Activated B cell treated with CpG ODN at 0.5 μM for 24 hours (primary cell): ENCODE measurements around the gene CAMSAP3. TPM values are rescaled to one million over a fixed set of nuclear protein-coding genes. Genes with fewer than 3 reads are reported as not detected.

Experiments
- ATAC-seq: fragments of 200-7000 bp; cut with Tn5 transposase; one replicate; pipeline ENCODE4 v1.10.0; 2021; ENCODE audit warnings: low read depth, mild to moderate bottlenecking, moderate library complexity
- CTCF ChIA-PET: fragments of 350-600 bp; sonication (Branson Sonifier 250); formaldehyde crosslinking; loops from one replicate; lab custom pipeline; 2021; ENCODE audit warnings: antibody characterized with exemption; lab: Charles Lee
- POLR2A ChIA-PET: fragments of 350-600 bp; sonication (Branson Sonifier 250); formaldehyde crosslinking; loops from one replicate; lab custom pipeline; 2021; ENCODE audit warnings: antibody characterized with exemption; lab: Charles Lee
- DNase-seq: peaks from one replicate; pipeline ENCODE4 v3.0.0; 2022
- H3K27ac Mint-ChIP-seq: one replicate; pipeline ENCODE4 v1.8.0; 2020; ENCODE audit warnings: mixed read lengths
- H3K27me3 Mint-ChIP-seq: one replicate; pipeline ENCODE4 v1.8.0; 2021; ENCODE audit warnings: mixed read lengths
- H3K36me3 Mint-ChIP-seq: one replicate; pipeline ENCODE4 v1.8.0; 2021; ENCODE audit warnings: low read depth, mixed read lengths
- H3K4me1 Mint-ChIP-seq: one replicate; pipeline ENCODE4 v1.8.0; 2021; ENCODE audit warnings: mixed read lengths
- H3K4me3 Mint-ChIP-seq: one replicate; pipeline ENCODE4 v1.8.0; 2020; ENCODE audit warnings: mild to moderate bottlenecking, mixed read lengths
- H3K9me3 Mint-ChIP-seq: one replicate; pipeline ENCODE4 v1.8.0; 2020; ENCODE audit warnings: mixed read lengths
- intact Hi-C: fragments of 100-400 bp; cut with micrococcal nuclease; formaldehyde crosslinking; loops from one replicate; pipeline ENCODE4 v1.15.1; 2024
- total RNA-seq: library from RNA; stranded (reverse); gene quantifications from 2 replicates; pipeline ENCODE4 v1.2.3, GENCODE V29; 2022
- TF ChIP-seq, protein P1 (sequence below): fragments of 200-600 bp; IDR thresholded peaks from one replicate; pipeline ENCODE4 v1.8.0; 2022; ENCODE audit warnings: antibody characterized with exemption, mild to moderate bottlenecking

CAMSAP3 gene
- total RNA-seq, 1 donor from 2014 or later: 0.80 TPM

DNA sequence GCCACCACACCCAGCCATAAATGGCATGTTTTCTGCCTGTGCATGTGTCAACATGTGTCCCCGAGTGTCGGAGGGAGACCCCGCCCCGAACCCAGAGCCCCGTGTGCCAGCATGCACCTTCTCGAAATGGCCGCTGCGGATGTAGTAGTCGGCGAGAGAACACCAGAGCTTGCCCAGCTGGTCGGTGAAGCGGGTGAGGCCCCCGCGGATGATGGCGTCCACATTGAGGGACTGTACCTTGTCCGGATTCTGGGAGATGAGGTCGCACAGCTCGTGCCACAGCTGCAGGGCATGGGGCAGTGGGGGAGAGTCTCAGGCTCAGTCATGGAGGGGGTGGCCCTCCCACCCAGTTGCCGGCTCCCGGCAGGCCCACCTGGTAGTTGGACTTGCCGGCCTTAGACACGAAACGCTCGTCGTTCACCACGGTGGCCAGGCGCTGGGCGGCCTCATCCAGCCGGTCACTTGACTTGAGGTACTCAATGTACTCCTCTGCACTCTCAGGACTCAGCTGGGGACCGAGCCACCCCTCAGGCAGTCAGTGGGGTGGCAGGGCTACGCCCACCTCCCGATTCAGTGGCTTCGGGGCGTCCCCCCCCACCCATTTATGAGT lies 30.2 kb downstream of the CAMSAP3 start:
- no peak overlapping the region for H3K27ac Mint-ChIP-seq
- POLR2A ChIA-PET: interaction anchor here (1.4 kb wide), 1 partner anchor 12 kb away, joined by 3 read pairs; no protein-coding TSS in a partner anchor
- no peaks in the 10 kb centered on the region for H3K27me3 Mint-ChIP-seq
- CTCF ChIA-PET: no interaction called here
- no peaks in the 10 kb centered on the region for H3K9me3 Mint-ChIP-seq
- DNase-seq: no peak
- TF ChIP-seq, protein P1, sequence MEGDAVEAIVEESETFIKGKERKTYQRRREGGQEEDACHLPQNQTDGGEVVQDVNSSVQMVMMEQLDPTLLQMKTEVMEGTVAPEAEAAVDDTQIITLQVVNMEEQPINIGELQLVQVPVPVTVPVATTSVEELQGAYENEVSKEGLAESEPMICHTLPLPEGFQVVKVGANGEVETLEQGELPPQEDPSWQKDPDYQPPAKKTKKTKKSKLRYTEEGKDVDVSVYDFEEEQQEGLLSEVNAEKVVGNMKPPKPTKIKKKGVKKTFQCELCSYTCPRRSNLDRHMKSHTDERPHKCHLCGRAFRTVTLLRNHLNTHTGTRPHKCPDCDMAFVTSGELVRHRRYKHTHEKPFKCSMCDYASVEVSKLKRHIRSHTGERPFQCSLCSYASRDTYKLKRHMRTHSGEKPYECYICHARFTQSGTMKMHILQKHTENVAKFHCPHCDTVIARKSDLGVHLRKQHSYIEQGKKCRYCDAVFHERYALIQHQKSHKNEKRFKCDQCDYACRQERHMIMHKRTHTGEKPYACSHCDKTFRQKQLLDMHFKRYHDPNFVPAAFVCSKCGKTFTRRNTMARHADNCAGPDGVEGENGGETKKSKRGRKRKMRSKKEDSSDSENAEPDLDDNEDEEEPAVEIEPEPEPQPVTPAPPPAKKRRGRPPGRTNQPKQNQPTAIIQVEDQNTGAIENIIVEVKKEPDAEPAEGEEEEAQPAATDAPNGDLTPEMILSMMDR: no peak
- peaks cover 35% of the 10 kb centered on the region for H3K4me1 Mint-ChIP-seq
- intact Hi-C loops: no loop called here
- peaks cover 63% of the 10 kb centered on the region for H3K36me3 Mint-ChIP-seq
- ATAC-seq: no peak
- H3K4me3 Mint-ChIP-seq: no peak overlapping the region

DNA sequence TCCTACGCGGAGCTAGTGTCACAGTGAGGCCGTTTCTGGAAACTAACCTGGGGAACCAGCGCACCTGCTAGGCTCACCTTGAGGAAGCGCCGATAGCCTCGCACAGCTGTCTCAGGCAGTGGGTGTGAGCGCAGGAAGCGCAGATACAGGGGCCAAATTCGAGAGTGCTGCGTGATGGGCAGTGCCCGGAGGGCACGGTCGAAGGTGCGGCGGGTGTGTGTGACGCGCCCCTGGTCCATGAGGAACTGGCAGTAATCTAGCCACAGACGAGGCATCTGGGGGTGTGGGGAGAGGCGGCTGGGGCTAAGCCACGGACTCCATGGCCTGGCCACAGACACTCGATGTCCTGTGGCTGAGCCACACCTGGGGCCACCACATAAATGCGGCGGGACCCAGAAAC lies 31.5 kb downstream of the CAMSAP3 start:
- Mint-ChIP-seq H3K27me3 (no peaks in the 10 kb centered on the region), H3K36me3 (peaks cover 51% of the 10 kb centered on the region), H3K9me3 (no peaks in the 10 kb centered on the region), H3K4me1 (peaks cover 37% of the 10 kb centered on the region), H3K27ac (no peak overlapping the region), H3K4me3 (no peak overlapping the region)
- CTCF ChIA-PET: no interaction called here
- TF ChIP-seq, protein P1: no peak
- intact Hi-C loops: no loop called here
- POLR2A ChIA-PET: interaction anchor here (1.2 to 1.4 kb wide), 2 partner anchors 11 to 293 kb away, joined by 3 to 4 read pairs; partner anchors contain the start of gene SNAPC2
- no peak for DNase-seq
- no peak for ATAC-seq

DNA sequence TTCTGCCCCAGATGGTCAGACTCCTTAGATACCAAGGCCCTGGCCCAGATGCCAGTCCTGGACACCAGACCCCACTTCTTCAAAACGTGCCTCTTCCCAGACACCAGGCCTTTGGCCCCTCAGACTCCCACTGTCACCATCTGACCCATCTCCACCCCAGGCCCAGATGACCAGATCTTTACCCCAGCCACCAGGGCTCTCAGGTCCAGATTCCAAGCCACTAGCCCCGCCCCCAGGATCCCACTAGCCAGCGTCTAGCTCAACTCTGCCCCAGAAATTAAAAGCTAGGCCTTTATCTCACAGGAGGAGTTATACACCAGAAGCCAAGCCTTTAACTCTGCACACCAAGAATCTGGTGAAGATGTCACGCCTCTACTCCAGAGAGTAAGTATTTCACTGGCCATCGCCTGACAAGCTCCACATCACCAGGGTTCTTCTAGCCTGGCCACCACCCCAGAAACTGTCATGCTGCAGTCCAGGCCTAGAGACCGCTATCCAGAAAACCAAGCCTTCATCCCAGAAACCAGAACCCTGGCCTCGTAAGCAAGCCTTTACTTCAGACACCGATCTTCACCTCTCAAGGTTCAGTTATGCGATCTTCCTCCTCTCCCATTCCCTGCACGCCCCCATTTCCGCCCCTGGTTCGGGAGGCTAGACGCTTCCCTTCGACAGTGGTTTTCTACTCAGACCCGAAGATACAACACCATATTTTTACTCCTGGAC lies 33.1 kb downstream of the CAMSAP3 start:
- peaks cover 42% of the 10 kb centered on the region for H3K36me3 Mint-ChIP-seq
- DNase-seq (no peak), ATAC-seq (no peak)
- CTCF ChIA-PET: interaction anchor here (1.4 kb wide), 1 partner anchor 52 kb away, joined by 3 read pairs; the partner anchor contains the start of gene TRAPPC5
- H3K4me1 Mint-ChIP-seq: peaks cover 37% of the 10 kb centered on the region
- no peaks in the 10 kb centered on the region for H3K9me3 Mint-ChIP-seq
- intact Hi-C loops: loop anchor here (1.0 kb wide), 3 partner anchors 9 to 315 kb away; partner anchors contain the start of genes PNPLA6, STXBP2 and TIMM44
- no peaks in the 10 kb centered on the region for H3K27me3 Mint-ChIP-seq
- H3K4me3 Mint-ChIP-seq: peak overlapping the region; percentile 98
- POLR2A ChIA-PET: interaction anchor here (0.6 to 2.1 kb wide), 18 partner anchors 9 to 885 kb away, joined by 3 to 14 read pairs (median 4); partner anchors contain the start of genes MAP2K7, MCOLN1, SNAPC2 and STXBP2
- TF ChIP-seq, protein P1: no peak
- peak overlapping the region; percentile 98 for H3K27ac Mint-ChIP-seq

DNA sequence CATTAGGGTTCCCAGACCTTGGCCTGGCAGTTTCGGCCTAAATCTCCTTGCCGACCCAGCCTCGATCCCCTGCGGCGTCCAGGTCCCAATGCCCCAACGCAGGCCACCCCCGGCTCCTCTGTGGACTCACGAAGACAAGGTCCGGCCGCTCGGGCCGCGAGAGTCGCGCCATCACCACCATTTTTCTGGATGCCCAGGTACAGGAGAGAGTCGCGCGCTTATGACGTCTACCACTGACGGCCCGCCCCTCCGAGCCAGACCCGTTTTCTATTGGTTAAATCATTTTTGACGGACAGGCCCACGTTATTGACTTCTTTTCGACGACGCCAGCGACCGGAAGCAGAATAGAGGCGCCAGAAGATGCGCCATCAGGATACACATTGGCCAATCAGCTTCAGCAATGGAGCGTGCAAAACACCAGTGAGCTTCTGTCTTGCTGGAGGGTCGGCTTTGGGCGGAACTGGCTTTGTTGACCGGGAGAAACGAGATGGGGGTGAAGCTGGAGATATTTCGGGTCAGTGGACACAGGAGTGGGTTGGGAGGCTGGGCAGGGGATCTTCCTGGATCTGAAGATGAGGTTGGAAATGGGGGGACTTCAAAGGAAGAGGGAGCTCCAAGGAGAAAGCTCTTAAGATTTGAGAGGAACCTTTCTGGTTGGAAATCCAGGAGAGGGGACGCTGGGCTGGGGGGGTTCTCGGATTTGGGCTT lies 33.8 kb downstream of the CAMSAP3 start, which contains the start of the genes PET100 and XAB2:
Gene PET100, plus strand, starts transcription at position 447 of the 708 bp plus-strand sequence. Its CDS starts 41 bp downstream, at position 488.
Gene XAB2, minus strand, starts transcription at position 199 of the 708 bp plus-strand sequence. Its CDS starts 18 bp downstream, at position 181.
- peak within 1 kb of the TSS; percentile 98 for H3K27ac Mint-ChIP-seq
- no peaks in the 10 kb centered on the region for H3K9me3 Mint-ChIP-seq
- TF ChIP-seq, protein P1: no peak
- ChIA-PET POLR2A (interaction anchor here (0.6 to 2.1 kb wide), 28 partner anchors 9 to 885 kb away, joined by 3 to 14 read pairs (median 4); partner anchors contain the start of genes FCER2, MAP2K7, MCOLN1 and SNAPC2), CTCF (interaction anchor here (1.0 to 1.4 kb wide), 2 partner anchors 51 to 61 kb away, joined by 3 read pairs; partner anchors contain the start of gene TRAPPC5)
- intact Hi-C loops: loop anchor here (1.0 kb wide), 3 partner anchors 8 to 314 kb away; partner anchors contain the start of genes PNPLA6, STXBP2 and TIMM44
- peak; percentile 88 for DNase-seq
- ATAC-seq: peak; percentile 98
- peak within 1 kb of the TSS; percentile 98 for H3K4me3 Mint-ChIP-seq
- peaks cover 39% of the 10 kb centered on the region for H3K36me3 Mint-ChIP-seq
- H3K27me3 Mint-ChIP-seq: no peaks in the 10 kb centered on the region
- H3K4me1 Mint-ChIP-seq: peaks cover 37% of the 10 kb centered on the region
